Spleen (tissue), 7 donors: ENCODE measurements around the gene TFAP2C.

Experiments
- CTCF ChIP-seq, 11 experiments: fragments of 200-600 bp in 7 of 11; fragments of 450-650 bp in 4 of 11; sonication (generic) in 4 of 11; IDR thresholded peaks in 8 of 11; conservative IDR thresholded peaks in 3 of 11; 1 replicate in 7 of 11; 2 replicates in 4 of 11; pipeline versions ENCODE4 v1.4.0 to v1.8.0; 2016 to 2021; ENCODE audit warnings: antibody characterized with exemption in 11 of 11, inconsistent platforms in 4 of 11, mild to moderate bottlenecking in 1 of 11
- POLR2A ChIP-seq, 3 donors: fragments of 450-650 bp; IDR thresholded peaks; one replicate each; pipeline ENCODE4 v1.5.1; 2017; ENCODE audit warnings: antibody characterized with exemption in 3 of 3, mild to moderate bottlenecking in 1 of 3
- POLR2AphosphoS5 ChIP-seq, 3 donors: sonication (generic); formaldehyde crosslinking; IDR thresholded peaks; one replicate each; pipeline ENCODE4 v1.5.1; 2017; ENCODE audit warnings: antibody characterized with exemption in 3 of 3
- donor health status: DM: no; HTN: no; CAD: no; lungs with moderate emphysema.
- donor health status: DM: no; HTN: no; CAD: no.
- donor health status: DM: no; HTN: no; CAD: no.

- no peak for TF ChIP-seq POLR2A (IDR thresholded peaks at IDR 0.05)
- TF ChIP-seq CTCF (IDR thresholded peaks at IDR 0.05 in 8 of 11, conservative IDR thresholded peaks at IDR 0.05 in 3 of 11): no peak
- TF ChIP-seq POLR2AphosphoS5 (IDR thresholded peaks at IDR 0.05): no peak
Observed at GRCh38 chr20:56584916-56585315, 44.2 kb upstream of the TFAP2C start.
